ENCODE data around the gene NDUFS8.
A peak's percentile ranks its signal among the peaks of the same experiment; 100 is the strongest.

The NDUFS8 gene

DNA sequence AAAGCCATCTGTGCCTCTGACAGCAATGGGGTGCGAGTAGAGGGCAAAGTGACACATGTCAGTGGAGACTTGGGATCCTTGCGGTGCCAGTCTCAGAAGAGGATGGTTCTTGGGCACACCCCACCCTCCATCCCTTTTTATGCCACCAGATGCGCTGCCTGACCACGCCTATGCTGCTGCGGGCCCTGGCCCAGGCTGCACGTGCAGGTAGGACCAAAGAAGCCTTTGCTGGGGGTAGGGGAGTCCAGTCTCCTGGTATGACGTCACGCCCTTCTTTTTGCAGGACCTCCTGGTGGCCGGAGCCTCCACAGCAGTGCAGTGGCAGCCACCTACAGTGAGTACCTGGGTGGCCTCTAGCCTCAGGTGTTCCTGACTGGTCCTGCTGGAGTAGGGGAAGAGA, 1.5 kb downstream of the NDUFS8 start:
- Mint-ChIP-seq H3K27me3 (ENCODE audit: low read depth) (no peaks in the 10 kb centered on the region), H3K4me3 (peak overlapping the region; percentile 97), H3K9me3 (no peaks in the 10 kb centered on the region), H3K27ac (peak overlapping the region; percentile 95), H3K4me1 (ENCODE audit: low read depth) (peaks cover 15% of the 10 kb centered on the region), H3K36me3 (ENCODE audit: low read depth) (peaks cover 14% of the 10 kb centered on the region)
- DNase-seq (ENCODE audit: low spot score): no peak

GRCh38 chr11:68032997-68033707, 2.7 kb downstream of the NDUFS8 start:
- Mint-ChIP-seq H3K9me3 (no peaks in the 10 kb centered on the region), H3K4me3 (peak overlapping the region; percentile 21), H3K27me3 (ENCODE audit: low read depth) (no peaks in the 10 kb centered on the region), H3K36me3 (ENCODE audit: low read depth) (peaks cover 15% of the 10 kb centered on the region), H3K4me1 (ENCODE audit: low read depth) (peaks cover 20% of the 10 kb centered on the region), H3K27ac (no peak overlapping the region)
- DNase-seq (ENCODE audit: low spot score): no peak

DNA sequence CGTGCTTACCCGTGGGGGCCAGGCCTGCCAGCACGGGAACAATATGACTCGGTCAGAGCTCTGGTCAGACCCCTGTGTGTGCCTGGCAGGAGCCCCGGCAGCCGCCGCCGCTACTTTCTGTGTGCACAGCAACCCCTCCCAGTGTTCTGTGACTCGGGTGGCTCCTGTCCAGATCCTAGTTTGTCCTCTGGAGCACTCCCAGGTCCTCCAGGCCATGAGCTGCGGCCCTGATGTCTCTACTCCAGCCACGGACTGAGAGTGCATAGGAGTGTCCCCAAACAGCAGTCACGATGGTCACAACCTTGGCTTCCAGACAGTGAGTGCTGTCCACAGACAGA, 3.2 kb downstream of the NDUFS8 start:
- peaks cover 15% of the 10 kb centered on the region for H3K36me3 Mint-ChIP-seq (ENCODE audit: low read depth)
- H3K4me3 Mint-ChIP-seq: peak overlapping the region; percentile 21
- H3K9me3 Mint-ChIP-seq: no peaks in the 10 kb centered on the region
- H3K27me3 Mint-ChIP-seq (ENCODE audit: low read depth): no peaks in the 10 kb centered on the region
- H3K27ac Mint-ChIP-seq: no peak overlapping the region
- H3K4me1 Mint-ChIP-seq (ENCODE audit: low read depth): peaks cover 20% of the 10 kb centered on the region
- DNase-seq (ENCODE audit: low spot score): no peak

DNA sequence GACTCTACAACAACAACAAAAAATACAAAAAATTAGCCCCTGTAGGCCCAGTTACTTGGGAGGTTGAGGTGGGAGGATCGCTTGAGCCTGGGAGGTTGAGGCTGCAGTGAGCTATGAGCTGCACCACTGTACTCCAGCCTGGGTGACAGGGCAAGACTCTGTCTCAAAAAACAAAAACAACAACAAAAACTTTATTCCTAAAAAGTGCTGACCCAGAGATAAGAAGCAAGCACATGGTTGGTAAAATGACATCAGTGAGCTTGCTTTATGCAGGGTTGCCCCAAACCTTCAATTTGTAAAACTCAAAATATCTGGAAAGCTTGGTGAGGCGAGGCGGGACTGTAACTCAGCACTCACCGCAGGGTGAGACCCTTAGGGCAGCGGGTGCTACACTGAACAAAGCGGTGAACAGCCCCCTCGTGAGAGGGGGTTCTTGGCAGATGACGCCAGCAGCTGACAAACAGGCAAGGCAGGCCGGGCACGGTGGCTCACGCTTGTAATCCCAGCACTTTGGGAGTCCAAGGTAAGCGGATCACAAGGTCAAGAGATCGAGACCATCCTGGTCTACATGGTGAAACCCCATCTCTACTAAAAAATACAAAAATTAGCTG, 4.9 kb downstream of the NDUFS8 start:
- H3K4me3 Mint-ChIP-seq: no peak overlapping the region

GRCh38 chr11:68036141-68036716, 5.7 kb downstream of the NDUFS8 start:
- Mint-ChIP-seq H3K9me3 (no peaks in the 10 kb centered on the region), H3K27me3 (ENCODE audit: low read depth) (no peaks in the 10 kb centered on the region), H3K4me3 (no peak overlapping the region), H3K27ac (peak overlapping the region; percentile 77), H3K36me3 (ENCODE audit: low read depth) (peaks cover 15% of the 10 kb centered on the region), H3K4me1 (ENCODE audit: low read depth) (peaks cover 15% of the 10 kb centered on the region)
- no peak for DNase-seq (ENCODE audit: low spot score)

More for the DNA sequence above, 4.9 kb downstream of the NDUFS8 start:
- Mint-ChIP-seq H3K36me3 (ENCODE audit: low read depth) (peaks cover 15% of the 10 kb centered on the region), H3K9me3 (no peaks in the 10 kb centered on the region), H3K27ac (no peak overlapping the region), H3K4me1 (ENCODE audit: low read depth) (peaks cover 15% of the 10 kb centered on the region), H3K27me3 (ENCODE audit: low read depth) (no peaks in the 10 kb centered on the region)
- DNase-seq (ENCODE audit: low spot score): no peak

DNA sequence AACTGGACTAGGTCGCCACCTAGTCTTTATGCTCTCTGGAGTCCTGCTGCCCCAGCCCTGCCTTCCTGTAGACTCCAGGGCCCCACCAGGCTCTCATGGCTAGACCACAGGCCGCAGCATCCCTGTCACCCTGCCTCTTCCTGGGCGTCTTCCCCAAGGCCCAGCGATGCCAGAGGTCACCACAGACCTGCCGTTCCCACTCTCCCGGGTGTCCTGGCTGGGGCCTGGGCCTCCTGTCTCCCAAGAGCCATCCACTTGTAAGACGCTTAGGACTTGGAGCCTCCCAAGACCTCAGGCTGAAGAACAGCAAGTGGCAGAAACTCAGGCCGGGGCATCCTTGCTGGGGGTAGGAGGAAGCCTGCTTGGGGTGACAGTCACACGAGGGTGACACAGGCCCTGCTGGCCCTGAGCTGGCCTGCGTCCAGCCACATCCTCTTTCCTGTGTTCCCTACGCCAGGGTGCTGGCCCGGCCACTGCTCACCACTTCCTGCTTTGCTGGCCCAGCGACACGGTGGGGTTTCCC, 6.3 kb downstream of the NDUFS8 start:
- no peak for DNase-seq (ENCODE audit: low spot score)
- Mint-ChIP-seq H3K9me3 (no peaks in the 10 kb centered on the region), H3K4me1 (ENCODE audit: low read depth) (peaks cover 13% of the 10 kb centered on the region), H3K4me3 (peak overlapping the region; percentile 35), H3K36me3 (ENCODE audit: low read depth) (peaks cover 15% of the 10 kb centered on the region), H3K27ac (peak overlapping the region; percentile 77), H3K27me3 (ENCODE audit: low read depth) (no peaks in the 10 kb centered on the region)

- Mint-ChIP-seq H3K27me3 (ENCODE audit: low read depth) (no peaks in the 10 kb centered on the region), H3K4me1 (ENCODE audit: low read depth) (peaks cover 14% of the 10 kb centered on the region), H3K9me3 (no peaks in the 10 kb centered on the region)
Measured at GRCh38 chr11:68037411-68038225, 7.1 kb downstream of the NDUFS8 start.

DNA sequence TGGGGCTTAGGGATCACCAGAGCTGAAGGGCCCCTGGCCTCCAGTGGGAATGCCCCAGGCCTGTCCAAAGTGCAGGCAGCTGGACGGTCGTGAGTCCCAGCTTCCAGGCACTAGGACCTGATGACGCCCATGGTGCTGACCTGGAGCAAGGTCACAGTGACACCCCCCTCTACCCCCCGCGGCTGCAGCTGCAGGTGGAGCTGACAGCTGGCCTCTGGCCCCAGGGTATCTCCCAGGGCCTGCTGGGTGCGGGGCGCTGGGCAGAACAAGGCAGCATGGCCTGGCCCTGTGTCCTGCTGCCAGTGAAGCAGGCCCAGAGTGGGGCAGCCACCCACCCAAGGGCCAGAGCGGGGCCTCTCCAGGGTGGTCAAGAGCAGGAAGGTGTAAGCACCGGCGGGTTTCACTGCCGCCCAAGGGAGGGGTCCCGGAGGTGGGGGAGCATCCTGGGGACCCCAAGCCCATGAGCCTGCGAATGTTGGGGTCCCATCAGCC, 7.8 kb downstream of the NDUFS8 start:
- no peaks in the 10 kb centered on the region for H3K9me3 Mint-ChIP-seq
- DNase-seq (ENCODE audit: low spot score): no peak
- peaks cover 18% of the 10 kb centered on the region for H3K36me3 Mint-ChIP-seq (ENCODE audit: low read depth)
- H3K27ac Mint-ChIP-seq: peak overlapping the region; percentile 15
- peaks cover 14% of the 10 kb centered on the region for H3K4me1 Mint-ChIP-seq (ENCODE audit: low read depth)
- peak overlapping the region; percentile 95 for H3K4me3 Mint-ChIP-seq
- H3K27me3 Mint-ChIP-seq (ENCODE audit: low read depth): no peaks in the 10 kb centered on the region

More at GRCh38 chr11:68037411-68038225, 7.1 kb downstream of the NDUFS8 start:
- peak overlapping the region; percentile 77 for H3K27ac Mint-ChIP-seq
- peaks cover 18% of the 10 kb centered on the region for H3K36me3 Mint-ChIP-seq (ENCODE audit: low read depth)
- DNase-seq (ENCODE audit: low spot score): no peak
- peak overlapping the region; percentile 61 for H3K4me3 Mint-ChIP-seq

- Mint-ChIP-seq H3K27ac (peak within 1 kb of the TSS; percentile 94), H3K4me1 (ENCODE audit: low read depth) (peaks cover 14% of the 10 kb centered on the region), H3K36me3 (ENCODE audit: low read depth) (peaks cover 14% of the 10 kb centered on the region)
Measured at GRCh38 chr11:68038718-68039525, 8.4 kb downstream of the NDUFS8 start, which contains the start of gene TCIRG1. TCIRG1 (plus strand) TSS chr11:68039025; CDS start chr11:68041272, 2,247 bp downstream.

DNA sequence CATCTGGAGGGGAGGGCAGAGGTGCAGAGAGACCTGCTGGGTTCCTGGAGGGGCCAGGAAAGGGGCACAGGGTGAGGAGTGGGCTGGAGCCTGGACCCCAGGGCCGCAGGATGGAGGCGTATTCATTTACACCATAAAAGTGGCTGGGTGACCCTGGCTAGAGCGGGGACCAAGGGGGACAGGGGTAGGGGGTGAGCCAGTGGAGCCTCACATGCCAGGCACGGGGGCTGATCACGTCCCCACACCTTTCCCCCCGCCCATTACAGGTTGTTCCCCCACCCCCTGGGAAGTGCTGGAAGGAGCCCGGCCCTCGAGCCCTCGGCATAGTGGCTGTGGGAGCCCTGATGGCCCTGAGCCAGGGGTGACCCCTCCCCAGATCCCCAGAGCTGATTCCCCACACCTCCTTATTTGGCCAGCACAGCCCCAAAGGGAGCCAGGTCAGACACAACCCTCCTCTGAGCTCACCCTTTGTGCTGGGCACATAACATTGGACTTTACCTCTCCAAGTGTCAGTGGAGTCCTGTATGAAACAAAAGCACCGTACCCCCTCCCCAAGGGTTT, 9.1 kb downstream of the NDUFS8 start:
- Mint-ChIP-seq H3K27ac (peak overlapping the region; percentile 94), H3K9me3 (no peaks in the 10 kb centered on the region), H3K36me3 (ENCODE audit: low read depth) (peaks cover 15% of the 10 kb centered on the region), H3K27me3 (ENCODE audit: low read depth) (no peaks in the 10 kb centered on the region), H3K4me1 (ENCODE audit: low read depth) (peaks cover 14% of the 10 kb centered on the region), H3K4me3 (peak overlapping the region; percentile 95)
- no peak for DNase-seq (ENCODE audit: low spot score)

More at GRCh38 chr11:68038718-68039525, 8.4 kb downstream of the NDUFS8 start, which contains the start of gene TCIRG1:
- H3K4me3 Mint-ChIP-seq: peak within 1 kb of the TSS; percentile 95
- H3K27me3 Mint-ChIP-seq (ENCODE audit: low read depth): no peaks in the 10 kb centered on the region
- no peaks in the 10 kb centered on the region for H3K9me3 Mint-ChIP-seq
- DNase-seq (ENCODE audit: low spot score): peak; percentile 68

DNA sequence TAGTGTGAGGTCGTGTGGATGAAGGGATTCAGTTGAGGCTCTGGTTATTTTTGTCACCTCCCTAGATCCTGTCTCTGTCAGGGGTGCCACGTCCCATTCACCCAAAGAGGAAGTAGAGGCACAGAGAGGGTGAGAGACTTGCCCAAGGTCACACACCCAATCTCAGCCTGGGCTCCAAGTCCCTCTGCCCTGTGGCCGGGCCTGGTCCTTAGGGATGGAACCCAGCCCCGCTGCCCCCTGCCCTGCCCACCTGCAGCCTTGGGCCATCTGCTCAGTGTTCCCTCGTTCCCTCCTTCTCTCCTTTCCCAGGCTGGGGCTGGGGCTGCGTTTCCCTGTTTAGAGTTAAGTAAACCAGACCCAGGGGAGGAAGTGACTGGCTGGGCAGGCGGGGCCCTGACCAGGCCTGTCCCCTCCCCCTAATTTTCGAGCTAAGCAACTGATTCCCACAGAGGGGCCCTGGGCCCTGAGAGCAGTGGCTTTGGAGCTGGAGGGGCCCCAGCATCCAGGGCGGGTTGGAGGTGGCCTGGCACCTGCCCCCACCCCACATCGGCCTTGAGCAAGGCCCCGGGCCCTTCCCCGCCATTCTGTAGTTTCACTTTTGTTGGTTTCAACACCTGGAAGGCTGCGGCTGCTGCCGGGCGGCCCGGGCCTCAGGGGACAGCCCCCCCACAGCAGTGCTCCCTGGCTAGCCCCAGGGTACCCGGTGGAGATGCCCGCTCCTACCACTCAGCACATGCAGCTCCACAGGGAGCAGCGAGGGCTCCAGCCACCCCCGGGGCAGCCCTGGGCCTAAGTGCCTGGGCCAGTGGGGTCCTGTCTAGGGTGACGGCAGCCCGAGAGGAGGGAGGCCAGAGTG, 9.8 kb downstream of the NDUFS8 start:
- Mint-ChIP-seq H3K4me1 (ENCODE audit: low read depth) (peaks cover 14% of the 10 kb centered on the region), H3K36me3 (ENCODE audit: low read depth) (peaks cover 13% of the 10 kb centered on the region), H3K27me3 (ENCODE audit: low read depth) (no peaks in the 10 kb centered on the region), H3K27ac (peak overlapping the region; percentile 94), H3K9me3 (no peaks in the 10 kb centered on the region), H3K4me3 (peak overlapping the region; percentile 95)
- DNase-seq (ENCODE audit: low spot score): peak; percentile 43
